ENCODE measurements around the gene CMAS. TPM values are rescaled to one million over a fixed set of nuclear protein-coding genes. Genes with fewer than 3 reads are reported as not detected.

CMAS gene
- total RNA-seq, 1 donor from 2014 or later, result 25.3 TPM

GRCh38 chr12:22029491-22029890, 16.5 kb upstream of the CMAS start:
- no peaks in the 10 kb centered on the region for H3K36me3 ChIP-seq
- intact Hi-C loops (cut with DNase I), result no loop called here
- no peak overlapping the region for H3K4me3 ChIP-seq
- no peak for DNase-seq (ENCODE audit: extremely low spot score in 2 of 2)
- H3K27ac ChIP-seq, result no peak overlapping the region
- no peaks in the 10 kb centered on the region for H3K27me3 ChIP-seq
- peaks cover 2% of the 10 kb centered on the region for H3K4me1 ChIP-seq
- no peak for TF ChIP-seq POLR2AphosphoS5 (IDR thresholded peaks at IDR 0.05; ENCODE audit: insufficient read depth in 1 of 2, low read depth in 1 of 2)
- H3K9me3 ChIP-seq, result no peaks in the 10 kb centered on the region

GRCh38 chr12:22029991-22030390, 16.0 kb upstream of the CMAS start:
- Histone ChIP-seq H3K36me3 (no peaks in the 10 kb centered on the region), H3K27ac (no peak overlapping the region), H3K4me3 (no peak overlapping the region), H3K4me1 (peaks cover 7% of the 10 kb centered on the region), H3K9me3 (no peaks in the 10 kb centered on the region), H3K27me3 (no peaks in the 10 kb centered on the region)
- DNase-seq (ENCODE audit: extremely low spot score in 2 of 2), result no peak
- intact Hi-C loops (cut with DNase I), result no loop called here
- TF ChIP-seq POLR2A (IDR thresholded peaks at IDR 0.05), result no peak
- no peak for TF ChIP-seq CTCF (IDR thresholded peaks at IDR 0.05)
- no peak for TF ChIP-seq POLR2AphosphoS5 (IDR thresholded peaks at IDR 0.05; ENCODE audit: insufficient read depth in 1 of 2, low read depth in 1 of 2)

- Histone ChIP-seq H3K4me1 (peaks cover 8% of the 10 kb centered on the region), H3K9me3 (no peaks in the 10 kb centered on the region)
- intact Hi-C loops (cut with DNase I), result no loop called here
Measured at GRCh38 chr12:22032732-22033131, 13.3 kb upstream of the CMAS start.

GRCh38 chr12:22034709-22035506, 11.1 kb upstream of the CMAS start:
- intact Hi-C loops (cut with DNase I), result no loop called here
- no peaks in the 10 kb centered on the region for H3K36me3 ChIP-seq
- no peaks in the 10 kb centered on the region for H3K9me3 ChIP-seq
- H3K4me3 ChIP-seq, result no peak overlapping the region
- TF ChIP-seq POLR2A (IDR thresholded peaks at IDR 0.05), result no peak
- TF ChIP-seq POLR2AphosphoS5 (IDR thresholded peaks at IDR 0.05; ENCODE audit: insufficient read depth in 1 of 2, low read depth in 1 of 2), result no peak
- TF ChIP-seq CTCF (IDR thresholded peaks at IDR 0.05), result no peak
- H3K27me3 ChIP-seq, result no peaks in the 10 kb centered on the region
- no peak for DNase-seq (ENCODE audit: extremely low spot score in 2 of 2)
- H3K4me1 ChIP-seq, result peaks cover 8% of the 10 kb centered on the region
- H3K27ac ChIP-seq, result no peak overlapping the region

More at GRCh38 chr12:22032732-22033131, 13.3 kb upstream of the CMAS start:
- DNase-seq (ENCODE audit: extremely low spot score in 2 of 2), result no peak
- no peak overlapping the region for H3K4me3 ChIP-seq
- no peak overlapping the region for H3K27ac ChIP-seq
- H3K27me3 ChIP-seq, result no peaks in the 10 kb centered on the region
- TF ChIP-seq POLR2AphosphoS5 (IDR thresholded peaks at IDR 0.05; ENCODE audit: insufficient read depth in 1 of 2, low read depth in 1 of 2) (no peak), POLR2A (IDR thresholded peaks at IDR 0.05) (no peak), CTCF (IDR thresholded peaks at IDR 0.05) (no peak)
- H3K36me3 ChIP-seq, result no peaks in the 10 kb centered on the region

- no peaks in the 10 kb centered on the region for H3K36me3 ChIP-seq
- DNase-seq (ENCODE audit: extremely low spot score in 2 of 2), result no peak
- peaks cover 8% of the 10 kb centered on the region for H3K4me1 ChIP-seq
- no peak overlapping the region for H3K4me3 ChIP-seq
- no peak overlapping the region for H3K27ac ChIP-seq
- TF ChIP-seq POLR2A (IDR thresholded peaks at IDR 0.05) (no peak), CTCF (IDR thresholded peaks at IDR 0.05) (no peak), POLR2AphosphoS5 (IDR thresholded peaks at IDR 0.05; ENCODE audit: insufficient read depth in 1 of 2, low read depth in 1 of 2) (no peak)
- H3K9me3 ChIP-seq, result no peaks in the 10 kb centered on the region
- H3K27me3 ChIP-seq, result no peaks in the 10 kb centered on the region
- intact Hi-C loops (cut with DNase I), result no loop called here
Measured at GRCh38 chr12:22037947-22038346, 8.1 kb upstream of the CMAS start.

Data from vagina (tissue), 2 donors.